AG10803 (cell line): ENCODE measurements around the gene AHNAK.

Experiments
- DNase-seq: peaks from one replicate; pipeline ENCODE4 v3.0.0; 2010; ENCODE audit warnings: low read depth
- H3K4me3 ChIP-seq: 2 replicates; pipeline ENCODE4 v1.5.1; 2011; ENCODE audit warnings: mild to moderate bottlenecking, low read length, control low read depth
- CTCF ChIP-seq: conservative IDR thresholded peaks from 2 replicates; pipeline ENCODE4 v1.5.1; 2011; ENCODE audit warnings: mild to moderate bottlenecking, low read length, control low read depth, inconsistent platforms

Gene AHNAK

GRCh38 chr11:62411524-62411923 is 135.1 kb downstream of the AHNAK start:
- DNase-seq = no peak
- no peak for TF ChIP-seq CTCF
- no peak overlapping the region for H3K4me3 ChIP-seq

- no peak for DNase-seq
- no peak overlapping the region for H3K4me3 ChIP-seq
- TF ChIP-seq CTCF = no peak
Observed at GRCh38 chr11:62410972-62411371, 135.6 kb downstream of the AHNAK start.

GRCh38 chr11:62409831-62410230 is 136.8 kb downstream of the AHNAK start:
- no peak for DNase-seq
- H3K4me3 ChIP-seq = no peak overlapping the region

GRCh38 chr11:62406034-62406433 is 140.6 kb downstream of the AHNAK start:
- no peak for DNase-seq
- H3K4me3 ChIP-seq = no peak overlapping the region
- no peak for TF ChIP-seq CTCF

More at GRCh38 chr11:62409831-62410230, 136.8 kb downstream of the AHNAK start:
- no peak for TF ChIP-seq CTCF

- no peak for TF ChIP-seq CTCF
- DNase-seq = no peak
Observed at GRCh38 chr11:62404901-62405300, 141.7 kb downstream of the AHNAK start.

GRCh38 chr11:62404435-62404834 is 142.2 kb downstream of the AHNAK start:
- TF ChIP-seq CTCF = no peak
- DNase-seq = no peak
- H3K4me3 ChIP-seq = no peak overlapping the region

More at GRCh38 chr11:62404901-62405300, 141.7 kb downstream of the AHNAK start:
- no peak overlapping the region for H3K4me3 ChIP-seq

GRCh38 chr11:62402960-62403730 is 143.5 kb downstream of the AHNAK start:
- no peak for DNase-seq
- H3K4me3 ChIP-seq = no peak overlapping the region
- no peak for TF ChIP-seq CTCF
